ENCODE measurements around the gene TRABD2B. TPM values are rescaled to one million over a fixed set of nuclear protein-coding genes. Genes with fewer than 3 reads are reported as not detected.

The TRABD2B gene
- polyA plus RNA-seq, 1 of the 3 experiments (the other 2 are of a cell fraction), result 0.03 TPM

DNA sequence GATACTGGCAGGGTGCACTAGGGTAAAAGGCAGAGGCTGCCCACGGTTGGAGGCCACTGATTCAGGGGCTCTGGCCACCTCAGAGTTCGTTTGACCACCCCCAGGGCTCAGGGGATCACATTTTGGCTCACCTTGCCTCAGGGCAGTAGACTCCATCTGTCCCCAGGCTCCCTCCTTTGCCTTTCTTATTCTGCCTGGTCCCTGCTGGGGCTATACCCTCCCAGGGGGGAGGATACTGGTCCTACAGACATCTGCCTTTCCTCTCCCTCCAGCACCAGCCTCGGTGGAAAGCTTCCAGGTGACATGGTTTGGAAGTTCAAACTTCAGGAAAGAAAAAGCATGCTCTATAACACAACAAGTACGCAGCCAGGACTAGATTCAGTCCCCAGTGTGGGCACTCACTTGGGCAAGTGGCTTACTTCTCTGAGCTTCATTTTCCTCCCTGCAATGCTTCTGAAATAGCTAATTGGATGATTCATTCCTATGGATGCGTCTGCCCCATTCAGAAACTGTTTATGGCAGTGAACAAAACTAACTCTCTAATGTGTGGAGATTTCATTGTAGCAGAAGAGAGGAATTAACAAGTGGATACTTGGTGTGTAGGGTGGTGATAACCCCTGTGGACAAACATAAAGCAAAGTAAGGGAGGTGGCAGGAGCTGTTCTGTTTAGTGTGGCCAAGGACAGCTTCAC lies 154.8 kb downstream of the TRABD2B start:
- ChIA-PET POLR2A (interaction anchor here (0.6 kb wide), 1 partner anchor 150 kb away, joined by 5 read pairs; no protein-coding TSS in a partner anchor), CTCF (interaction anchor here (0.8 to 1.9 kb wide), 2 partner anchors 9 to 87 kb away, joined by 3 to 5 read pairs; no protein-coding TSS in a partner anchor)
- H3K4me1 ChIP-seq (ENCODE audit: control insufficient read depth in 1 of 2, insufficient read depth in 2 of 2, low read depth in 1 of 2, low read length in 1 of 2), result peaks cover 0 to 9% of the 10 kb centered on the region in 2 experiments; a peak in 1 of 4 replicates
- no peak for DNase-seq
- H3K27ac ChIP-seq (ENCODE audit: low read depth in 2 of 2, low read length in 1 of 2), result no peak overlapping the region
- H3K4me3 ChIP-seq (ENCODE audit: low read depth in 2 of 2, low read length in 1 of 2), result no peak overlapping the region
- no peaks in the 10 kb centered on the region for H3K9me3 ChIP-seq
- H3K4me2 ChIP-seq, result no peak overlapping the region
- no peaks in the 10 kb centered on the region for H4K20me1 ChIP-seq (ENCODE audit: insufficient read depth)
- no peaks in the 10 kb centered on the region for H3F3A ChIP-seq (replicated peaks; ENCODE audit: insufficient read depth)
- H3K9ac ChIP-seq, result no peak overlapping the region
- H3K79me2 ChIP-seq (ENCODE audit: insufficient read depth), result no peaks in the 10 kb centered on the region
- no peaks in the 10 kb centered on the region for H3K27me3 ChIP-seq (ENCODE audit: insufficient read depth)
- no peak for TF ChIP-seq POLR2AphosphoS5 (IDR thresholded peaks at IDR 0.05; ENCODE audit: low read depth, low read length)
- TF ChIP-seq, protein P1, sequence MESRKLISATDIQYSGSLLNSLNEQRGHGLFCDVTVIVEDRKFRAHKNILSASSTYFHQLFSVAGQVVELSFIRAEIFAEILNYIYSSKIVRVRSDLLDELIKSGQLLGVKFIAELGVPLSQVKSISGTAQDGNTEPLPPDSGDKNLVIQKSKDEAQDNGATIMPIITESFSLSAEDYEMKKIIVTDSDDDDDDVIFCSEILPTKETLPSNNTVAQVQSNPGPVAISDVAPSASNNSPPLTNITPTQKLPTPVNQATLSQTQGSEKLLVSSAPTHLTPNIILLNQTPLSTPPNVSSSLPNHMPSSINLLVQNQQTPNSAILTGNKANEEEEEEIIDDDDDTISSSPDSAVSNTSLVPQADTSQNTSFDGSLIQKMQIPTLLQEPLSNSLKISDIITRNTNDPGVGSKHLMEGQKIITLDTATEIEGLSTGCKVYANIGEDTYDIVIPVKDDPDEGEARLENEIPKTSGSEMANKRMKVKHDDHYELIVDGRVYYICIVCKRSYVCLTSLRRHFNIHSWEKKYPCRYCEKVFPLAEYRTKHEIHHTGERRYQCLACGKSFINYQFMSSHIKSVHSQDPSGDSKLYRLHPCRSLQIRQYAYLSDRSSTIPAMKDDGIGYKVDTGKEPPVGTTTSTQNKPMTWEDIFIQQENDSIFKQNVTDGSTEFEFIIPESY (IDR thresholded peaks at IDR 0.05; ENCODE audit: borderline replicate concordance, low read depth), result no peak
- TF ChIP-seq RXRA (IDR thresholded peaks at IDR 0.05; ENCODE audit: borderline replicate concordance, low read depth), result no peak
- TF ChIP-seq, protein P2, sequence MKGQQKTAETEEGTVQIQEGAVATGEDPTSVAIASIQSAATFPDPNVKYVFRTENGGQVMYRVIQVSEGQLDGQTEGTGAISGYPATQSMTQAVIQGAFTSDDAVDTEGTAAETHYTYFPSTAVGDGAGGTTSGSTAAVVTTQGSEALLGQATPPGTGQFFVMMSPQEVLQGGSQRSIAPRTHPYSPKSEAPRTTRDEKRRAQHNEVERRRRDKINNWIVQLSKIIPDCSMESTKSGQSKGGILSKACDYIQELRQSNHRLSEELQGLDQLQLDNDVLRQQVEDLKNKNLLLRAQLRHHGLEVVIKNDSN (IDR thresholded peaks at IDR 0.05; ENCODE audit: borderline replicate concordance, low read depth), result no peak
- no peak for TF ChIP-seq MEF2A (IDR thresholded peaks at IDR 0.05; ENCODE audit: borderline replicate concordance, low read depth)
- TF ChIP-seq, protein P3, sequence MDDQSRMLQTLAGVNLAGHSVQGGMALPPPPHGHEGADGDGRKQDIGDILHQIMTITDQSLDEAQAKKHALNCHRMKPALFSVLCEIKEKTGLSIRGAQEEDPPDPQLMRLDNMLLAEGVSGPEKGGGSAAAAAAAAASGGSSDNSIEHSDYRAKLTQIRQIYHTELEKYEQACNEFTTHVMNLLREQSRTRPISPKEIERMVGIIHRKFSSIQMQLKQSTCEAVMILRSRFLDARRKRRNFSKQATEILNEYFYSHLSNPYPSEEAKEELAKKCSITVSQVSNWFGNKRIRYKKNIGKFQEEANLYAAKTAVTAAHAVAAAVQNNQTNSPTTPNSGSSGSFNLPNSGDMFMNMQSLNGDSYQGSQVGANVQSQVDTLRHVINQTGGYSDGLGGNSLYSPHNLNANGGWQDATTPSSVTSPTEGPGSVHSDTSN (IDR thresholded peaks at IDR 0.05), result no peak
- no peak for TF ChIP-seq RFX5 (IDR thresholded peaks at IDR 0.05; ENCODE audit: low read length)
- H2AFZ ChIP-seq (ENCODE audit: low read depth), result no peak overlapping the region
- H3K36me3 ChIP-seq (replicated peaks in 1 of 2; ENCODE audit: control insufficient read depth in 1 of 2, insufficient read depth in 2 of 2, low read length in 1 of 2), result no peaks in the 10 kb centered on the region
- H3K9me2 ChIP-seq, result no peaks in the 10 kb centered on the region
- WGBS (ENCODE audit: low lambda C conversion rate), result 19% methylated on average over 5 of the region's 5 CpGs

DNA sequence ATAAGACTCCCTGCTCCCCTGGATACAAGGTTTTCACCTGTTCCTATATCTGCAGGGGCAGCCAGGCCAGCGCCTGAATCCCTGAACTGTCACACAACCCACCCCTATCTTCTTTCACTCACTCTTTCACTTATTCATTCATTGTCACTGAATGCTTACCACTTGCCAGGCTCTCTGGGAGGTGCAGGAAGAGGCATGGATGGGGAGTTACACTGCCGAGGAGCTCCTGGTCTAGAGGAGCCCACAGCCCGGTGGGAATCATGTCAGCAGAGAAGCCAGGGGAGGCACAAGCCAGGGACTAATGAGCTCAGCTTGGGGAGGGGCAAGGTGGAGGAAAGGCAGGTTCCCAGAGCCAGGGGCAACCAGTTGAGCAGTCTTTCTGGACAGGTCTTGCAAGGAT lies 155.8 kb downstream of the TRABD2B start:
- H3K9me3 ChIP-seq, result no peaks in the 10 kb centered on the region
- H3K27me3 ChIP-seq (ENCODE audit: insufficient read depth), result no peaks in the 10 kb centered on the region
- H3K79me2 ChIP-seq (ENCODE audit: insufficient read depth), result no peaks in the 10 kb centered on the region
- H3K36me3 ChIP-seq (replicated peaks in 1 of 2; ENCODE audit: control insufficient read depth in 1 of 2, insufficient read depth in 2 of 2, low read length in 1 of 2), result no peaks in the 10 kb centered on the region
- H3F3A ChIP-seq (replicated peaks; ENCODE audit: insufficient read depth), result no peaks in the 10 kb centered on the region
- WGBS (ENCODE audit: low lambda C conversion rate), result 72% methylated on average over 3 of the region's 3 CpGs
- no peak overlapping the region for H3K4me2 ChIP-seq
- no peak overlapping the region for H2AFZ ChIP-seq (ENCODE audit: low read depth)
- no peaks in the 10 kb centered on the region for H3K9me2 ChIP-seq
- DNase-seq, result no peak
- ChIA-PET CTCF (interaction anchor here (0.8 to 1.9 kb wide), 3 partner anchors 8 to 86 kb away, joined by 3 to 5 read pairs (median 5); no protein-coding TSS in a partner anchor), POLR2A (interaction anchor here (0.6 kb wide), 1 partner anchor 151 kb away, joined by 5 read pairs; no protein-coding TSS in a partner anchor)
- H3K9ac ChIP-seq, result no peak overlapping the region
- H3K4me1 ChIP-seq (ENCODE audit: control insufficient read depth in 1 of 2, insufficient read depth in 2 of 2, low read depth in 1 of 2, low read length in 1 of 2), result peaks cover 0 to 3% of the 10 kb centered on the region in 2 experiments; a peak in 1 of 4 replicates
- no peak overlapping the region for H3K4me3 ChIP-seq (ENCODE audit: low read depth in 2 of 2, low read length in 1 of 2)
- no peak overlapping the region for H3K27ac ChIP-seq (ENCODE audit: low read depth in 2 of 2, low read length in 1 of 2)
- H4K20me1 ChIP-seq (ENCODE audit: insufficient read depth), result no peaks in the 10 kb centered on the region
- TF ChIP-seq MEF2A (IDR thresholded peaks at IDR 0.05; ENCODE audit: borderline replicate concordance, low read depth) (no peak), FOXJ3 (CRISPR knock-in tag; IDR thresholded peaks at IDR 0.05) (no peak), EZH2phosphoT487 (IDR thresholded peaks at IDR 0.05; ENCODE audit: borderline replicate concordance, low read depth) (no peak), RFX5 (IDR thresholded peaks at IDR 0.05; ENCODE audit: low read length) (no peak), FOXM1 (IDR thresholded peaks at IDR 0.05; ENCODE audit: low read depth) (no peak), SIN3A (IDR thresholded peaks at IDR 0.05; ENCODE audit: borderline replicate concordance, low read depth, low read length) (no peak), GABPA (IDR thresholded peaks at IDR 0.05; ENCODE audit: low read depth) (no peak), TCF12 (IDR thresholded peaks at IDR 0.05) (no peak), RCOR1 (IDR thresholded peaks at IDR 0.05; ENCODE audit: low read length) (no peak), MXI1 (IDR thresholded peaks at IDR 0.05; ENCODE audit: low read depth, low read length) (no peak)
- TF ChIP-seq, protein P1 (IDR thresholded peaks at IDR 0.05; ENCODE audit: borderline replicate concordance, low read depth), result no peak
- TF ChIP-seq, protein P4, sequence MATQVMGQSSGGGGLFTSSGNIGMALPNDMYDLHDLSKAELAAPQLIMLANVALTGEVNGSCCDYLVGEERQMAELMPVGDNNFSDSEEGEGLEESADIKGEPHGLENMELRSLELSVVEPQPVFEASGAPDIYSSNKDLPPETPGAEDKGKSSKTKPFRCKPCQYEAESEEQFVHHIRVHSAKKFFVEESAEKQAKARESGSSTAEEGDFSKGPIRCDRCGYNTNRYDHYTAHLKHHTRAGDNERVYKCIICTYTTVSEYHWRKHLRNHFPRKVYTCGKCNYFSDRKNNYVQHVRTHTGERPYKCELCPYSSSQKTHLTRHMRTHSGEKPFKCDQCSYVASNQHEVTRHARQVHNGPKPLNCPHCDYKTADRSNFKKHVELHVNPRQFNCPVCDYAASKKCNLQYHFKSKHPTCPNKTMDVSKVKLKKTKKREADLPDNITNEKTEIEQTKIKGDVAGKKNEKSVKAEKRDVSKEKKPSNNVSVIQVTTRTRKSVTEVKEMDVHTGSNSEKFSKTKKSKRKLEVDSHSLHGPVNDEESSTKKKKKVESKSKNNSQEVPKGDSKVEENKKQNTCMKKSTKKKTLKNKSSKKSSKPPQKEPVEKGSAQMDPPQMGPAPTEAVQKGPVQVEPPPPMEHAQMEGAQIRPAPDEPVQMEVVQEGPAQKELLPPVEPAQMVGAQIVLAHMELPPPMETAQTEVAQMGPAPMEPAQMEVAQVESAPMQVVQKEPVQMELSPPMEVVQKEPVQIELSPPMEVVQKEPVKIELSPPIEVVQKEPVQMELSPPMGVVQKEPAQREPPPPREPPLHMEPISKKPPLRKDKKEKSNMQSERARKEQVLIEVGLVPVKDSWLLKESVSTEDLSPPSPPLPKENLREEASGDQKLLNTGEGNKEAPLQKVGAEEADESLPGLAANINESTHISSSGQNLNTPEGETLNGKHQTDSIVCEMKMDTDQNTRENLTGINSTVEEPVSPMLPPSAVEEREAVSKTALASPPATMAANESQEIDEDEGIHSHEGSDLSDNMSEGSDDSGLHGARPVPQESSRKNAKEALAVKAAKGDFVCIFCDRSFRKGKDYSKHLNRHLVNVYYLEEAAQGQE (IDR thresholded peaks at IDR 0.05; ENCODE audit: low read depth, low read length), result no peak

Measured in SK-N-SH (cell line).